Measurements from ENCODE around the gene ELMO3. TPM values are rescaled to one million over a fixed set of nuclear protein-coding genes. Genes with fewer than 3 reads are reported as not detected.

ELMO3 gene
- total and polyA plus RNA-seq, 2 of the 13 experiments (the other 11 are each of a cell fraction or from before 2014, with no cell fraction given), result 2.6 to 4.0 TPM

- no peak for TF ChIP-seq DBP (CRISPR knock-in tag; IDR thresholded peaks at IDR 0.05; ENCODE audit: not compliant biosample characterization)
- TF ChIP-seq ZNF878 (CRISPR knock-in tag; IDR thresholded peaks at IDR 0.05), result no peak
- TF ChIP-seq TERF1 (CRISPR knock-in tag; IDR thresholded peaks at IDR 0.05), result no peak
- peak; percentile 98 for TF ChIP-seq ZNF556 (CRISPR knock-in tag; IDR thresholded peaks at IDR 0.05; ENCODE audit: borderline replicate concordance)
- no peak for TF ChIP-seq PRPF4 (IDR thresholded peaks at IDR 0.05; ENCODE audit: low read depth, low read length, poor library complexity, severe bottlenecking)
- no peak for TF ChIP-seq RBAK (CRISPR knock-in tag; IDR thresholded peaks at IDR 0.05)
- no peak for TF ChIP-seq RORA (CRISPR knock-in tag; IDR thresholded peaks at IDR 0.05)
- peak; percentile 92; the same call in 1 of the 2 replicates for TF ChIP-seq ZNF790 (CRISPR knock-in tag; IDR thresholded peaks at IDR 0.05; ENCODE audit: borderline replicate concordance)
- TF ChIP-seq ASH2L (IDR thresholded peaks at IDR 0.05; ENCODE audit: insufficient read length, low read depth, low read length), result peak; percentile 95
- TF ChIP-seq ZNF597 (CRISPR knock-in tag; IDR thresholded peaks at IDR 0.05), result no peak
- TF ChIP-seq ZNF224 (CRISPR knock-in tag; IDR thresholded peaks at IDR 0.05), result 0 out of 2 replicates have a peak, but pooled peaks have one; percentile 73
- no peak for TF ChIP-seq ZNF670 (CRISPR knock-in tag; IDR thresholded peaks at IDR 0.05; ENCODE audit: borderline replicate concordance)
- no peak for TF ChIP-seq RFX5 (IDR thresholded peaks at IDR 0.05; ENCODE audit: low read depth, low read length)
- no peak for TF ChIP-seq FOXA1 (IDR thresholded peaks at IDR 0.05)
- TF ChIP-seq FOXA1 (CRISPR knock-in tag; IDR thresholded peaks at IDR 0.05), result no peak; the same call in 1 of the 2 replicates
- peak; percentile 66 for TF ChIP-seq SOX5 (CRISPR knock-in tag; IDR thresholded peaks at IDR 0.05; ENCODE audit: borderline replicate concordance)
- TF ChIP-seq, protein P1, sequence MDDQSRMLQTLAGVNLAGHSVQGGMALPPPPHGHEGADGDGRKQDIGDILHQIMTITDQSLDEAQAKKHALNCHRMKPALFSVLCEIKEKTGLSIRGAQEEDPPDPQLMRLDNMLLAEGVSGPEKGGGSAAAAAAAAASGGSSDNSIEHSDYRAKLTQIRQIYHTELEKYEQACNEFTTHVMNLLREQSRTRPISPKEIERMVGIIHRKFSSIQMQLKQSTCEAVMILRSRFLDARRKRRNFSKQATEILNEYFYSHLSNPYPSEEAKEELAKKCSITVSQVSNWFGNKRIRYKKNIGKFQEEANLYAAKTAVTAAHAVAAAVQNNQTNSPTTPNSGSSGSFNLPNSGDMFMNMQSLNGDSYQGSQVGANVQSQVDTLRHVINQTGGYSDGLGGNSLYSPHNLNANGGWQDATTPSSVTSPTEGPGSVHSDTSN (CRISPR knock-in tag; IDR thresholded peaks at IDR 0.05; ENCODE audit: borderline replicate concordance), result no peak; the same call in 1 of the 2 replicates
- TF ChIP-seq CBX5 (CRISPR knock-in tag; IDR thresholded peaks at IDR 0.05; ENCODE audit: borderline replicate concordance), result peak; percentile 85; the same call in 1 of the 2 replicates
- TF ChIP-seq THAP8 (CRISPR knock-in tag; IDR thresholded peaks at IDR 0.05; ENCODE audit: borderline replicate concordance), result peak; percentile 65; the same call in 1 of the 2 replicates
- no peak for TF ChIP-seq FOXC1 (CRISPR knock-in tag; IDR thresholded peaks at IDR 0.05; ENCODE audit: borderline replicate concordance)
- no peak for TF ChIP-seq ZNF83 (CRISPR knock-in tag; IDR thresholded peaks at IDR 0.05; ENCODE audit: borderline replicate concordance)
- no peak for TF ChIP-seq EZH2 (conservative IDR thresholded peaks at IDR 0.05; ENCODE audit: low read depth, low read length)
- peak; percentile 76 for TF ChIP-seq KLF9 (CRISPR knock-in tag; IDR thresholded peaks at IDR 0.05; ENCODE audit: low read depth)
- TF ChIP-seq NBN (conservative IDR thresholded peaks at IDR 0.05), result no peak
- TF ChIP-seq ZNF549 (CRISPR knock-in tag; IDR thresholded peaks at IDR 0.05), result peak; percentile 74; the same call in 1 of the 2 replicates
- no peak; the same call in 1 of the 2 replicates for TF ChIP-seq ZNF343 (CRISPR knock-in tag; IDR thresholded peaks at IDR 0.05)
These were observed 28.1 kb downstream of the ELMO3 start, which contains the start of gene TMEM208 (continued) for GRCh38 chr16:67226804-67227566.

Measured in HepG2 (cell line).